OCI-LY7 (cell line): ENCODE results near the gene GLIPR1.

Experiments used
- EZH2phosphoT487 ChIP-seq: fragments of 200-600 bp; sonication (generic); IDR thresholded peaks from 2 replicates; pipeline ENCODE4 v1.6.1; 2018; ENCODE audit warnings: low read depth, borderline replicate concordance, mild to moderate bottlenecking, mixed run types, antibody characterized with exemption, low read length, moderate library complexity, mixed read lengths
- TF ChIP-seq, protein P1 (sequence below): fragments of 200-600 bp; sonication (generic); conservative IDR thresholded peaks from 2 replicates; pipeline ENCODE4 v1.5.1; 2014; ENCODE audit warnings: mild to moderate bottlenecking, antibody characterized with exemption, low read length, moderate library complexity, mixed read lengths

DNA sequence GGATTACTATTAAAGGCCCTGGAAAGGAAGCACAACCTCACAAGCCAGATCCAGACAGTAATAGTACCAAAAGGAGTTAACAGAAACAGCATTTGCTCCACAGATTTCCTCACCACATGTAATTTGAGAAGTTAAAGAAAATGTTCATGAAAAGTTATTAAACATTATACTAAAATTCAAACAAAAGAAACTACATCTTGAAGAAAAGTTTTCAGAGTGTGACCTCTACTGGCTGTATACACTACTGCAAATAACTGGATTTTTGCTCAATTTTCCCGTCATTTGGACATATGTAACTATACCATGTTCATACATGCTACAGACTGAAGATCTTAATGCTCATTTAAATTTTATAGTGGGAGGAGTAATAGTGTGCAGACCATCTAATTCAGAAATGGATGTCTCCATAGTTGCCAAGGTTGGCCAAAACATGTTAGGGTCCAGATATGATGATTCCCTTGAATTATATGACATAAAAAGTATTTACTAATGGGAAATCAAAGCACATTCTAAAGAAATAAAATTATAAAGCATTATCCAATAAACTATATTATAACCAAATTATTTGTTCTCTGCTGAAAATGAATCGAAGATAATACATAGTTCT is 25.3 kb downstream of the GLIPR1 start:
- TF ChIP-seq, protein P1, sequence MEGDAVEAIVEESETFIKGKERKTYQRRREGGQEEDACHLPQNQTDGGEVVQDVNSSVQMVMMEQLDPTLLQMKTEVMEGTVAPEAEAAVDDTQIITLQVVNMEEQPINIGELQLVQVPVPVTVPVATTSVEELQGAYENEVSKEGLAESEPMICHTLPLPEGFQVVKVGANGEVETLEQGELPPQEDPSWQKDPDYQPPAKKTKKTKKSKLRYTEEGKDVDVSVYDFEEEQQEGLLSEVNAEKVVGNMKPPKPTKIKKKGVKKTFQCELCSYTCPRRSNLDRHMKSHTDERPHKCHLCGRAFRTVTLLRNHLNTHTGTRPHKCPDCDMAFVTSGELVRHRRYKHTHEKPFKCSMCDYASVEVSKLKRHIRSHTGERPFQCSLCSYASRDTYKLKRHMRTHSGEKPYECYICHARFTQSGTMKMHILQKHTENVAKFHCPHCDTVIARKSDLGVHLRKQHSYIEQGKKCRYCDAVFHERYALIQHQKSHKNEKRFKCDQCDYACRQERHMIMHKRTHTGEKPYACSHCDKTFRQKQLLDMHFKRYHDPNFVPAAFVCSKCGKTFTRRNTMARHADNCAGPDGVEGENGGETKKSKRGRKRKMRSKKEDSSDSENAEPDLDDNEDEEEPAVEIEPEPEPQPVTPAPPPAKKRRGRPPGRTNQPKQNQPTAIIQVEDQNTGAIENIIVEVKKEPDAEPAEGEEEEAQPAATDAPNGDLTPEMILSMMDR: peak; percentile 91
- TF ChIP-seq EZH2phosphoT487: no peak
